ENCODE results near the gene LSM4.
A peak's percentile ranks its signal among the peaks of the same experiment; 100 is the strongest.

Gene LSM4

GRCh38 chr19:18310966-18311365 lies 11.9 kb downstream of the LSM4 start:
- no peak for DNase-seq

- DNase-seq: no peak
Observed at GRCh38 chr19:18310118-18310909, 12.6 kb downstream of the LSM4 start.

- no peak for DNase-seq
Observed at GRCh38 chr19:18309525-18310064, 13.3 kb downstream of the LSM4 start.

GRCh38 chr19:18308948-18309325 lies 13.9 kb downstream of the LSM4 start:
- DNase-seq: no peak

GRCh38 chr19:18308051-18308947 lies 14.6 kb downstream of the LSM4 start:
- DNase-seq: no peak

GRCh38 chr19:18307271-18307681 lies 15.6 kb downstream of the LSM4 start:
- no peak for DNase-seq

- DNase-seq: no peak
Observed at GRCh38 chr19:18306888-18307260, 16.0 kb downstream of the LSM4 start.

GRCh38 chr19:18306209-18306887 lies 16.5 kb downstream of the LSM4 start:
- DNase-seq: no peak

GRCh38 chr19:18304458-18305310 lies 18.2 kb downstream of the LSM4 start:
- DNase-seq: peak; percentile 42 to 60

GRCh38 chr19:18304208-18304457 lies 18.7 kb downstream of the LSM4 start:
- DNase-seq: no peak

- DNase-seq: no peak
Observed at GRCh38 chr19:18301718-18302111, 21.2 kb downstream of the LSM4 start.

GRCh38 chr19:18300930-18301717 lies 21.8 kb downstream of the LSM4 start:
- DNase-seq: no peak

GRCh38 chr19:18299654-18300053 lies 23.2 kb downstream of the LSM4 start:
- DNase-seq: no peak

- no peak for DNase-seq
Observed at GRCh38 chr19:18298601-18299000, 24.3 kb downstream of the LSM4 start.

GRCh38 chr19:18297308-18297707 lies 25.6 kb downstream of the LSM4 start:
- no peak for DNase-seq

- no peak for DNase-seq
Observed at GRCh38 chr19:18295034-18295451, 27.8 kb downstream of the LSM4 start.

GRCh38 chr19:18294467-18294864 lies 28.4 kb downstream of the LSM4 start:
- no peak for DNase-seq

- no peak for DNase-seq
Observed at GRCh38 chr19:18293642-18294466, 29.0 kb downstream of the LSM4 start.

GRCh38 chr19:18292810-18293641 lies 29.9 kb downstream of the LSM4 start:
- peak; percentile 65 to 73 for DNase-seq

- no peak for DNase-seq
Observed at GRCh38 chr19:18292462-18292809, 30.4 kb downstream of the LSM4 start.

Data from AML-193 (cell line).